HepG2 (cell line): ENCODE results near the gene SPRED3. TPM values are rescaled to one million over a fixed set of nuclear protein-coding genes. Genes with fewer than 3 reads are reported as not detected.

Experiments
- CHCHD3 ChIP-seq: sonication (generic); formaldehyde crosslinking; IDR thresholded peaks from 2 replicates; pipeline ENCODE4 v1.8.0; 2022; ENCODE audit warnings: mild to moderate bottlenecking, missing genetic modification reagents, moderate library complexity
- GFI1 ChIP-seq: sonication (generic); formaldehyde crosslinking; IDR thresholded peaks from 2 replicates; pipeline ENCODE4 v1.5.0; 2020; ENCODE audit warnings: missing genetic modification reagents, mild to moderate bottlenecking, borderline replicate concordance
- MYNN ChIP-seq: sonication (generic); formaldehyde crosslinking; IDR thresholded peaks from 2 replicates; pipeline ENCODE4 v1.4.0; 2020; ENCODE audit warnings: mild to moderate bottlenecking, low read depth, missing genetic modification reagents
- NFIB ChIP-seq: sonication (generic); formaldehyde crosslinking; IDR thresholded peaks from 2 replicates; pipeline ENCODE4 v1.9.0; 2021; ENCODE audit warnings: missing genetic modification reagents, mild to moderate bottlenecking, borderline replicate concordance
- NR2C2 ChIP-seq: sonication (generic); formaldehyde crosslinking; IDR thresholded peaks from 2 replicates; pipeline ENCODE4 v1.4.0; 2020; ENCODE audit warnings: missing genetic modification reagents, mild to moderate bottlenecking, moderate library complexity, borderline replicate concordance
- NR3C1 ChIP-seq: sonication (generic); formaldehyde crosslinking; IDR thresholded peaks from 2 replicates; pipeline ENCODE4 v1.4.0; 2020; ENCODE audit warnings: missing genetic modification reagents
- RFX3 ChIP-seq: IDR thresholded peaks from 2 replicates; pipeline ENCODE4 v1.6.1; 2016; ENCODE audit warnings: missing biosample characterization, missing genetic modification reagents
- SATB2 ChIP-seq: sonication (generic); formaldehyde crosslinking; IDR thresholded peaks from 2 replicates; pipeline ENCODE4 v1.5.0; 2020; ENCODE audit warnings: missing genetic modification reagents
- SMAD3 ChIP-seq: sonication (generic); formaldehyde crosslinking; IDR thresholded peaks from 2 replicates; pipeline ENCODE4 v1.4.0; 2020; ENCODE audit warnings: missing genetic modification reagents
- SOX5 ChIP-seq: IDR thresholded peaks from 2 replicates; pipeline ENCODE4 v1.6.1; 2016; ENCODE audit warnings: borderline replicate concordance
- ZKSCAN8 ChIP-seq: IDR thresholded peaks from 2 replicates; pipeline ENCODE4 v1.6.1; 2016; ENCODE audit warnings: borderline replicate concordance, missing genetic modification reagents, missing compliant biosample characterization
- ZMAT3 ChIP-seq: sonication (generic); formaldehyde crosslinking; conservative IDR thresholded peaks from 2 replicates; pipeline ENCODE4 v1.7.0; 2021; ENCODE audit warnings: missing genetic modification reagents
- ZNF746 ChIP-seq: sonication (generic); formaldehyde crosslinking; IDR thresholded peaks from 2 replicates; pipeline ENCODE4 v1.8.0; 2022; ENCODE audit warnings: mild to moderate bottlenecking, missing genetic modification reagents
- ZSCAN30 ChIP-seq: sonication (generic); formaldehyde crosslinking; IDR thresholded peaks from 2 replicates; pipeline ENCODE4 v1.5.0; 2020; ENCODE audit warnings: mild to moderate bottlenecking, missing genetic modification reagents
- polyA plus RNA-seq, 8 experiments: library from polyadenylated mRNA; depleted of rRNA in 3 of 8; stranded (reverse) in 7 of 8; unstranded in 1 of 8; fragments of >200 nt; fragmentation: Illumina TruSeq in 4 of 8; extraction: Trizol in 4 of 8; gene quantifications; 2 replicates each; pipeline versions ENCODE4 v1.2.1 to v1.2.3, GENCODE V29; 2011 to 2016; ENCODE audit warnings: low read depth in 4 of 8, missing spikeins in 1 of 8, mixed read lengths in 1 of 8; ENCODE audit not compliant: insufficient read depth in 1 of 8
- total RNA-seq, 5 experiments: library from RNA; depleted of rRNA; stranded (reverse); fragments of >200 nt; fragmentation: Illumina TruSeq; extraction: Trizol; gene quantifications; 2 replicates each; pipeline ENCODE4 v1.2.3, GENCODE V29; 2016; ENCODE audit warnings: low read depth in 1 of 5
- TF ChIP-seq, protein P1 (sequence below): sonication (generic); formaldehyde crosslinking; IDR thresholded peaks from 2 replicates; pipeline ENCODE4 v1.5.1; 2020; ENCODE audit warnings: mild to moderate bottlenecking, missing genetic modification reagents, moderate library complexity
- TF ChIP-seq, protein P2 (sequence below): sonication (generic); formaldehyde crosslinking; IDR thresholded peaks from 2 replicates; pipeline ENCODE4 v1.9.0; 2022; ENCODE audit warnings: low read depth, missing genetic modification reagents
- TF ChIP-seq, protein P3 (sequence below): sonication (generic); formaldehyde crosslinking; IDR thresholded peaks from 2 replicates; pipeline ENCODE4 v1.5.0; 2020; ENCODE audit warnings: mild to moderate bottlenecking, low read depth, missing genetic modification reagents, borderline replicate concordance
- TF ChIP-seq, protein P4 (sequence below): IDR thresholded peaks from 2 replicates; pipeline ENCODE4 v1.6.1; 2016; ENCODE audit warnings: mild to moderate bottlenecking, missing biosample characterization, missing genetic modification reagents
- TF ChIP-seq, protein P5 (sequence below): sonication (generic); formaldehyde crosslinking; IDR thresholded peaks from 2 replicates; pipeline ENCODE4; 2020; ENCODE audit warnings: missing genetic modification reagents, mild to moderate bottlenecking, borderline replicate concordance

SPRED3 gene
- total and polyA plus RNA-seq, 2 of the 13 experiments (the other 11 are each of a cell fraction or from before 2014, with no cell fraction given), result 0.15 to 0.17 TPM

DNA sequence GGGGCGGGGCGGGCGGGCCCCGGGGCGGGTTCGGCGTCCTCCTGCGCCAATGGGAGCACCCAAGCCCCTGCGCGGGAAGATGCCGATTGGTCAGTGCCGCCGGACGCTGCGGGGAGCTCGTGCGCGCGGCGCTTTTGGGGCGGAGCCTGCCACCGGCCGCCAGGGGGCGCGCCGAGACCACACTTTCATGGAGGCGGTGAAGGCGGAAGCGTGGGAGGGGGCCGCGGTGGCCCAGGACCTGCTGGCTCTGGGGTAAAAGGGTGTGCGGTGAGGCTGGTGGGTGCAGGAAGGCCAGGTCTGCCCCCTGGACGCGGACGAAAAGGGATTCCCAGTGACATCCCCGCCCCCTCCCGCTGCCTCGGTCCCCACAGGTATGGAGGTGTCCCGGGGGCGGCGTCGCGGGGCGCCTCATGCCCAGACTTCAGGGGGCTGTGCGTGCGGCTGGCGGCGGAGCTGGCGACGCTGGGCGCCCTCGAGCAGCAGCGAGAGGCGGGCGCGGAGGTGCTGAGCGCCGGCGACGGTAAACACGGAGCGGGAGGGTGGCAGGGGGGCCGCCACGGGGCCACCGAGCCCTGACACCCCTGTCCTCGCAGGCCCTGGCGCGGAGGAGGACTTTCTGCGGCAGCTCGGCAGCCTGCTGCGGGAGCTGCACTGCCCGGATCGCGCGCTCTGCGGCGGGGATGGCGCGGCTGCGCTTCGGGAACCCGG lies 14.6 kb downstream of the SPRED3 start, which contains the start of gene FAM98C (continued):
- TF ChIP-seq MYNN (CRISPR knock-in tag), result peak; percentile 20; the same call in 1 of the 2 replicates
- no peak for TF ChIP-seq NFIB
- peak; percentile 77; the same call in 1 of the 2 replicates for TF ChIP-seq CHCHD3 (CRISPR knock-in tag)
- TF ChIP-seq GFI1, result peak; percentile 64; the same call in 1 of the 2 replicates
- TF ChIP-seq RFX3, result no peak
- no peak for TF ChIP-seq NR3C1 (CRISPR knock-in tag)
- TF ChIP-seq, protein P1, sequence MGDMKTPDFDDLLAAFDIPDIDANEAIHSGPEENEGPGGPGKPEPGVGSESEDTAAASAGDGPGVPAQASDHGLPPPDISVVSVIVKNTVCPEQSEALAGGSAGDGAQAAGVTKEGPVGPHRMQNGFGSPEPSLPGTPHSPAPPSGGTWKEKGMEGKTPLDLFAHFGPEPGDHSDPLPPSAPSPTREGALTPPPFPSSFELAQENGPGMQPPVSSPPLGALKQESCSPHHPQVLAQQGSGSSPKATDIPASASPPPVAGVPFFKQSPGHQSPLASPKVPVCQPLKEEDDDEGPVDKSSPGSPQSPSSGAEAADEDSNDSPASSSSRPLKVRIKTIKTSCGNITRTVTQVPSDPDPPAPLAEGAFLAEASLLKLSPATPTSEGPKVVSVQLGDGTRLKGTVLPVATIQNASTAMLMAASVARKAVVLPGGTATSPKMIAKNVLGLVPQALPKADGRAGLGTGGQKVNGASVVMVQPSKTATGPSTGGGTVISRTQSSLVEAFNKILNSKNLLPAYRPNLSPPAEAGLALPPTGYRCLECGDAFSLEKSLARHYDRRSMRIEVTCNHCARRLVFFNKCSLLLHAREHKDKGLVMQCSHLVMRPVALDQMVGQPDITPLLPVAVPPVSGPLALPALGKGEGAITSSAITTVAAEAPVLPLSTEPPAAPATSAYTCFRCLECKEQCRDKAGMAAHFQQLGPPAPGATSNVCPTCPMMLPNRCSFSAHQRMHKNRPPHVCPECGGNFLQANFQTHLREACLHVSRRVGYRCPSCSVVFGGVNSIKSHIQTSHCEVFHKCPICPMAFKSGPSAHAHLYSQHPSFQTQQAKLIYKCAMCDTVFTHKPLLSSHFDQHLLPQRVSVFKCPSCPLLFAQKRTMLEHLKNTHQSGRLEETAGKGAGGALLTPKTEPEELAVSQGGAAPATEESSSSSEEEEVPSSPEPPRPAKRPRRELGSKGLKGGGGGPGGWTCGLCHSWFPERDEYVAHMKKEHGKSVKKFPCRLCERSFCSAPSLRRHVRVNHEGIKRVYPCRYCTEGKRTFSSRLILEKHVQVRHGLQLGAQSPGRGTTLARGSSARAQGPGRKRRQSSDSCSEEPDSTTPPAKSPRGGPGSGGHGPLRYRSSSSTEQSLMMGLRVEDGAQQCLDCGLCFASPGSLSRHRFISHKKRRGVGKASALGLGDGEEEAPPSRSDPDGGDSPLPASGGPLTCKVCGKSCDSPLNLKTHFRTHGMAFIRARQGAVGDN (CRISPR knock-in tag), result peak; percentile 96
- TF ChIP-seq ZNF746 (CRISPR knock-in tag), result no peak
- TF ChIP-seq, protein P2, sequence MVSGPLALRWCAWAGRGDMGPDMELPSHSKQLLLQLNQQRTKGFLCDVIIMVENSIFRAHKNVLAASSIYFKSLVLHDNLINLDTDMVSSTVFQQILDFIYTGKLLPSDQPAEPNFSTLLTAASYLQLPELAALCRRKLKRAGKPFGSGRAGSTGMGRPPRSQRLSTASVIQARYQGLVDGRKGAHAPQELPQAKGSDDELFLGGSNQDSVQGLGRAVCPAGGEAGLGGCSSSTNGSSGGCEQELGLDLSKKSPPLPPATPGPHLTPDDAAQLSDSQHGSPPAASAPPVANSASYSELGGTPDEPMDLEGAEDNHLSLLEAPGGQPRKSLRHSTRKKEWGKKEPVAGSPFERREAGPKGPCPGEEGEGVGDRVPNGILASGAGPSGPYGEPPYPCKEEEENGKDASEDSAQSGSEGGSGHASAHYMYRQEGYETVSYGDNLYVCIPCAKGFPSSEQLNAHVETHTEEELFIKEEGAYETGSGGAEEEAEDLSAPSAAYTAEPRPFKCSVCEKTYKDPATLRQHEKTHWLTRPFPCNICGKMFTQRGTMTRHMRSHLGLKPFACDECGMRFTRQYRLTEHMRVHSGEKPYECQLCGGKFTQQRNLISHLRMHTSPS, result peak; percentile 40; the same call in 1 of the 2 replicates
- TF ChIP-seq ZKSCAN8 (CRISPR knock-in tag), result peak; percentile 20; the same call in 1 of the 2 replicates
- TF ChIP-seq SMAD3 (CRISPR knock-in tag), result peak; percentile 29; the same call in 1 of the 2 replicates
- TF ChIP-seq ZSCAN30 (CRISPR knock-in tag), result no peak
- peak; percentile 47; the same call in 1 of the 2 replicates for TF ChIP-seq NR2C2 (CRISPR knock-in tag)
- peak; percentile 48; the same call in 1 of the 2 replicates for TF ChIP-seq SOX5 (CRISPR knock-in tag)
- TF ChIP-seq, protein P3, sequence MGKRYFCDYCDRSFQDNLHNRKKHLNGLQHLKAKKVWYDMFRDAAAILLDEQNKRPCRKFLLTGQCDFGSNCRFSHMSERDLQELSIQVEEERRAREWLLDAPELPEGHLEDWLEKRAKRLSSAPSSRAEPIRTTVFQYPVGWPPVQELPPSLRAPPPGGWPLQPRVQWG, result no peak
- no peak for TF ChIP-seq SATB2
- TF ChIP-seq, protein P4, sequence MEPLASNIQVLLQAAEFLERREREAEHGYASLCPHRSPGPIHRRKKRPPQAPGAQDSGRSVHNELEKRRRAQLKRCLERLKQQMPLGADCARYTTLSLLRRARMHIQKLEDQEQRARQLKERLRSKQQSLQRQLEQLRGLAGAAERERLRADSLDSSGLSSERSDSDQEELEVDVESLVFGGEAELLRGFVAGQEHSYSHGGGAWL, result peak; percentile 81; the same call in 1 of the 2 replicates
- TF ChIP-seq, protein P5, sequence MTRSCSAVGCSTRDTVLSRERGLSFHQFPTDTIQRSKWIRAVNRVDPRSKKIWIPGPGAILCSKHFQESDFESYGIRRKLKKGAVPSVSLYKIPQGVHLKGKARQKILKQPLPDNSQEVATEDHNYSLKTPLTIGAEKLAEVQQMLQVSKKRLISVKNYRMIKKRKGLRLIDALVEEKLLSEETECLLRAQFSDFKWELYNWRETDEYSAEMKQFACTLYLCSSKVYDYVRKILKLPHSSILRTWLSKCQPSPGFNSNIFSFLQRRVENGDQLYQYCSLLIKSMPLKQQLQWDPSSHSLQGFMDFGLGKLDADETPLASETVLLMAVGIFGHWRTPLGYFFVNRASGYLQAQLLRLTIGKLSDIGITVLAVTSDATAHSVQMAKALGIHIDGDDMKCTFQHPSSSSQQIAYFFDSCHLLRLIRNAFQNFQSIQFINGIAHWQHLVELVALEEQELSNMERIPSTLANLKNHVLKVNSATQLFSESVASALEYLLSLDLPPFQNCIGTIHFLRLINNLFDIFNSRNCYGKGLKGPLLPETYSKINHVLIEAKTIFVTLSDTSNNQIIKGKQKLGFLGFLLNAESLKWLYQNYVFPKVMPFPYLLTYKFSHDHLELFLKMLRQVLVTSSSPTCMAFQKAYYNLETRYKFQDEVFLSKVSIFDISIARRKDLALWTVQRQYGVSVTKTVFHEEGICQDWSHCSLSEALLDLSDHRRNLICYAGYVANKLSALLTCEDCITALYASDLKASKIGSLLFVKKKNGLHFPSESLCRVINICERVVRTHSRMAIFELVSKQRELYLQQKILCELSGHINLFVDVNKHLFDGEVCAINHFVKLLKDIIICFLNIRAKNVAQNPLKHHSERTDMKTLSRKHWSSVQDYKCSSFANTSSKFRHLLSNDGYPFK (CRISPR knock-in tag), result peak; percentile 67; the same call in 1 of the 2 replicates
- TF ChIP-seq ZMAT3 (CRISPR knock-in tag), result 0 out of 2 replicates have a peak, but pooled peaks have one; percentile 82
